Erythroblast (primary cell): ENCODE results near the gene OMA1.

ENCODE experiments used
- GATA1 ChIP-seq: IDR thresholded peaks from 2 replicates; pipeline ENCODE4 v1.6.1; 2011; ENCODE audit warnings: low read depth, mild to moderate bottlenecking, control low read depth, low read length, moderate library complexity
- POLR2A ChIP-seq: IDR thresholded peaks from 2 replicates; pipeline ENCODE4 v1.6.1; 2011; ENCODE audit warnings: mild to moderate bottlenecking, low read length

DNA sequence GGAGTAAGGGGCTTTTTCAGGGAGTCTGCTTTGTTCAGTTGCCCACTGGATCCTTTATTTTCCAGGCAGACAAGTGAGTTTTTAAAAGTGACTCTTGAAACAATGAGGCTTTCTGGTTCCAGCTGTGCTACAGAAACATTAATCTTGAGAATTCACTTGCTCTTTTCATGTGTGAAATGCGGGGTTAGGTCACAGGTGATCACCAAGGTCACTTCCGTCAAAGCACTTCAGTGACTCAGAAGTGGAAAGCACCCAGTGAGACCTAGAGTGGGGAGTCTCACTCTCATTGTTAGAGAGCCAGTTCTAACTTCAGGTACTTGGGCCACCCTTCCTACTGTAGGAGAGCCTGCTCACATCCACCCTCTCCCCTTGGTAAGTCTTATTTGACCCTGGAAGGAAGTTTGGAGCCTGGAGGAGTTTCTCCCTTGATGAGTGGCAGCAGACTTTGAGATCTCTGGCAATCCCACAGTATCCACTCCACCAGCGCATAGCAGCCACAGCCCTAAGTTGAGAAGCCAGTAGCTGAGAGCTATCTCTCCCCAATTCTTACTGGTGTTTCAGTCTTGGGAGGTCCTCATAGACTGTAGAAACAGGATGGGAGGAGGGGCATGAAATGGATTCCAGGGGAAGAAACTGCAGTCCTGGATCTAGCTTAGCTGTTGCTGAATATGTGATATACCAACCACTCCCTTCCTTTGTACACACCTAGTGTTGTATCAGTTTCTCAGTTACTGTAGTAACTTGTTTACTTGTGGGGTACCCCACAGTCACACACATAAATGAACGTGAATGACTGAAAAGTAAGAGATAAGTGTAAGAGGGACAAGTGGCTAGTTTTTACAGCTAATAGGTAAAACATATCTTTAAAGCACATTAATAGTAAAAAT, 27.4 kb upstream of the OMA1 start:
- no peak for TF ChIP-seq POLR2A
- TF ChIP-seq GATA1, result no peak
